Stomach (tissue), 4 donors: ENCODE measurements around the gene FBF1.

Experiments used
- POLR2A ChIP-seq, 4 donors: fragments of 450-650 bp; IDR thresholded peaks; one replicate each; pipeline ENCODE4 v1.6.1; 2016; ENCODE audit warnings: antibody characterized with exemption in 4 of 4, control low read depth in 2 of 4, mild to moderate bottlenecking in 1 of 4, moderate library complexity in 1 of 4
- TF ChIP-seq, protein P1 (sequence below), 7 experiments: fragments of 450-650 bp in 4 of 7; fragments of 200-600 bp in 3 of 7; sonication (generic) in 3 of 7; IDR thresholded peaks; one replicate each; pipeline ENCODE4 v1.5.1; 2016 to 2019; ENCODE audit warnings: antibody characterized with exemption in 7 of 7, control low read depth in 2 of 7, mild to moderate bottlenecking in 1 of 7

DNA sequence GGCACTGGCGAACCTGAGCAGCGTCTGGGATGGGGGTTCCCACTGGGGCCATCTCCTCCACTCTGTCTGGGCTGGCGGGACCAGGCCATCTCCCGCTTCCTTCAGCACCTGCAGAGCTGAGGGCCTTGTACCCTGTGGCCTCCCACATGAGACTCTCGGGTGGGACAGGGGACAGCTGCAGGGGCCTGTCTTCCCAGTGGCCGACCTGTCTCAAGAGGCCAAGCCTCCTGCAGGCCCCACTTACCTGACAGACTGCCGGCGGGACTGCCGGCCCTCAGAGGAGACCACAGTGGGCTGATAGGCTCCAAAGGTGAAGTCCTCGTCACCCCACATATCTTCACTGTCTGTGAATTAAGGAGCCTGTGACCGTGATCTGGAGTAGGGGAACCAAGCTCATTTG is 15.7 kb downstream of the FBF1 start:
- TF ChIP-seq, protein P1, sequence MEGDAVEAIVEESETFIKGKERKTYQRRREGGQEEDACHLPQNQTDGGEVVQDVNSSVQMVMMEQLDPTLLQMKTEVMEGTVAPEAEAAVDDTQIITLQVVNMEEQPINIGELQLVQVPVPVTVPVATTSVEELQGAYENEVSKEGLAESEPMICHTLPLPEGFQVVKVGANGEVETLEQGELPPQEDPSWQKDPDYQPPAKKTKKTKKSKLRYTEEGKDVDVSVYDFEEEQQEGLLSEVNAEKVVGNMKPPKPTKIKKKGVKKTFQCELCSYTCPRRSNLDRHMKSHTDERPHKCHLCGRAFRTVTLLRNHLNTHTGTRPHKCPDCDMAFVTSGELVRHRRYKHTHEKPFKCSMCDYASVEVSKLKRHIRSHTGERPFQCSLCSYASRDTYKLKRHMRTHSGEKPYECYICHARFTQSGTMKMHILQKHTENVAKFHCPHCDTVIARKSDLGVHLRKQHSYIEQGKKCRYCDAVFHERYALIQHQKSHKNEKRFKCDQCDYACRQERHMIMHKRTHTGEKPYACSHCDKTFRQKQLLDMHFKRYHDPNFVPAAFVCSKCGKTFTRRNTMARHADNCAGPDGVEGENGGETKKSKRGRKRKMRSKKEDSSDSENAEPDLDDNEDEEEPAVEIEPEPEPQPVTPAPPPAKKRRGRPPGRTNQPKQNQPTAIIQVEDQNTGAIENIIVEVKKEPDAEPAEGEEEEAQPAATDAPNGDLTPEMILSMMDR (IDR thresholded peaks at IDR 0.05) = no peak
- TF ChIP-seq POLR2A (IDR thresholded peaks at IDR 0.05) = no peak
